Endothelial cell of umbilical vein (primary cell): ENCODE results near the gene ABCA1. TPM values are rescaled to one million over a fixed set of nuclear protein-coding genes. Genes with fewer than 3 reads are reported as not detected.

Source experiments
- BruUV-seq: library from RNA; stranded (reverse); fragments of 400-500 nt; replicated peaks from 2 replicates; lab custom pipeline; 2021; lab: Mats Ljungman, UMichigan
- CTCF ChIA-PET: fragments of 300-600, 350-600 bp; sonication (Branson Sonifier 250); formaldehyde crosslinking; loops from one replicate; lab custom pipeline; 2021; ENCODE audit warnings: antibody characterized with exemption, inconsistent platforms; lab: Charles Lee
- POLR2A ChIA-PET: fragments of 300-600, 350-600 bp; sonication (Branson Sonifier 250); formaldehyde crosslinking; loops from one replicate; lab custom pipeline; 2021; ENCODE audit warnings: antibody characterized with exemption, inconsistent platforms; lab: Charles Lee
- DNase-seq: peaks from one replicate; pipeline ENCODE4 v3.0.0-alpha.2; 2011; ENCODE audit warnings: low read depth, low spot score
- FAIRE-seq: peaks from 2 replicates; lab custom pipeline; 2011; peaks lifted over from hg19 to GRCh38; lab: Jason Lieb, UNC
- H2AFZ ChIP-seq: 2 replicates; pipeline ENCODE4 v1.6.0; 2012; ENCODE audit warnings: low read depth, low read length, control low read depth, inconsistent platforms
- H3K27ac ChIP-seq: 2 replicates; pipeline ENCODE4 v1.5.1; 2011; ENCODE audit warnings: low read depth, mild to moderate bottlenecking, control low read depth, low read length, moderate library complexity; ENCODE audit not compliant: insufficient read depth
- H3K27me3 ChIP-seq, 2 experiments: 2 replicates each; pipeline versions ENCODE4 v1.6.0 to v1.6.1; 2011; ENCODE audit warnings: low read length in 2 of 2, mixed read lengths in 1 of 2; ENCODE audit not compliant: control insufficient read depth in 2 of 2, insufficient read depth in 2 of 2
- H3K36me3 ChIP-seq, 2 experiments: 2 replicates in 1 of 2; 3 replicates in 1 of 2; pipeline ENCODE4 v1.5.1; 2011; ENCODE audit warnings: low read length in 2 of 2, mild to moderate bottlenecking in 1 of 2, moderate library complexity in 1 of 2; ENCODE audit not compliant: control insufficient read depth in 2 of 2, insufficient read depth in 2 of 2; ENCODE audit errors: extremely low read depth in 1 of 2
- H3K4me1 ChIP-seq: 3 replicates; pipeline ENCODE4 v1.5.1; 2011; ENCODE audit warnings: mild to moderate bottlenecking, low read length; ENCODE audit not compliant: control insufficient read depth, insufficient read depth; ENCODE audit errors: extremely low read depth
- H3K4me2 ChIP-seq: 2 replicates; pipeline ENCODE4 v1.6.1; 2011; ENCODE audit warnings: low read length, control low read depth, mixed read lengths; ENCODE audit not compliant: insufficient read depth
- H3K4me3 ChIP-seq, 3 experiments: fragments of 200-600 bp in 1 of 3; sonication (generic), shearing (Covaris generic) in 1 of 3; replicated peaks in 1 of 3; 2 replicates each; pipeline ENCODE4 v1.5.1; 2011 to 2016; ENCODE audit warnings: control low read depth in 3 of 3, low read length in 3 of 3, mild to moderate bottlenecking in 2 of 3, inconsistent platforms in 1 of 3, low read depth in 1 of 3, moderate library complexity in 1 of 3; ENCODE audit not compliant: insufficient read depth in 1 of 3
- H3K79me2 ChIP-seq: 2 replicates; pipeline ENCODE4 v1.6.0; 2012; ENCODE audit warnings: low read length, inconsistent platforms; ENCODE audit not compliant: control insufficient read depth, insufficient read depth
- H3K9ac ChIP-seq: replicated peaks from 2 replicates; pipeline ENCODE3; 2011; ENCODE audit warnings: low read length, control low read depth; ENCODE audit not compliant: insufficient read depth; ENCODE audit errors: extremely low read depth
- H3K9me1 ChIP-seq: replicated peaks from 3 replicates; pipeline ENCODE4 v1.6.0; 2011; ENCODE audit warnings: mild to moderate bottlenecking, low read length; ENCODE audit not compliant: control insufficient read depth, insufficient read depth; ENCODE audit errors: extremely low read depth
- H3K9me3 ChIP-seq: replicated peaks from 2 replicates; pipeline ENCODE4 v1.5.1; 2012; ENCODE audit warnings: low read length, inconsistent platforms; ENCODE audit not compliant: control insufficient read depth, insufficient read depth
- H4K20me1 ChIP-seq: replicated peaks from 2 replicates; pipeline ENCODE3; 2011; ENCODE audit warnings: mild to moderate bottlenecking, low read length; ENCODE audit not compliant: control insufficient read depth, insufficient read depth; ENCODE audit errors: extremely low read depth
- EZH2 ChIP-seq: IDR thresholded peaks from 2 replicates; pipeline ENCODE4 v1.6.1; 2012; ENCODE audit warnings: borderline replicate concordance, low read depth, mild to moderate bottlenecking, moderate library complexity, low read length, inconsistent platforms; ENCODE audit not compliant: severe bottlenecking
- FOS ChIP-seq: IDR thresholded peaks from 2 replicates; pipeline ENCODE4 v1.6.1; 2011; ENCODE audit warnings: mild to moderate bottlenecking, low read length, moderate library complexity, borderline replicate concordance; ENCODE audit not compliant: insufficient read depth
- GATA2 ChIP-seq: IDR thresholded peaks from 2 replicates; pipeline ENCODE4 v1.7.0; 2011; ENCODE audit warnings: low read depth, mild to moderate bottlenecking, moderate library complexity, mixed read lengths, low read length; ENCODE audit not compliant: insufficient read length, insufficient read depth
- JUN ChIP-seq: IDR thresholded peaks from 2 replicates; pipeline ENCODE4 v1.6.1; 2011; ENCODE audit warnings: borderline replicate concordance, low read depth; ENCODE audit not compliant: insufficient read length, insufficient read depth
- MYC ChIP-seq: IDR thresholded peaks from one replicate; pipeline ENCODE4 v1.6.1; 2011; ENCODE audit warnings: mild to moderate bottlenecking, low read depth, low read length
- POLR2A ChIP-seq: IDR thresholded peaks from 2 replicates; pipeline ENCODE4 v1.6.1; 2012; ENCODE audit warnings: low read depth, mild to moderate bottlenecking, control low read depth, low read length
- POLR2AphosphoS5 ChIP-seq: IDR thresholded peaks from 2 replicates; pipeline ENCODE4 v1.6.1; 2012; ENCODE audit warnings: low read depth, mild to moderate bottlenecking, control low read depth, low read length, moderate library complexity; ENCODE audit not compliant: insufficient read depth
- dilution Hi-C: fragments of 300-500 bp; cut with MboI; formaldehyde crosslinking; loops from one replicate; pipeline ENCODE4 v1.15.0; 2019; ENCODE audit warnings: low sequenced_read_pairs; ENCODE audit not compliant: extremely low pct_ligation_motif_present
- intact Hi-C: fragments of 100-400 bp; cut with micrococcal nuclease; formaldehyde crosslinking; loops from one replicate; pipeline ENCODE4 v1.10.0; 2022
- polyA plus RNA-seq, 4 experiments: library from polyadenylated mRNA; depleted of rRNA in 3 of 4; stranded (reverse) in 3 of 4; unstranded in 1 of 4; fragments of >200 nt; gene quantifications; 2 replicates each; pipeline versions ENCODE4 v1.2.1 to v1.2.3, GENCODE V29; 2011 to 2012; ENCODE audit warnings: missing spikeins in 1 of 4
- total RNA-seq: library from RNA; stranded (reverse); gene quantifications from 2 replicates; pipeline ENCODE4 v1.2.3, GENCODE V29; 2021
- TF ChIP-seq, protein P1 (sequence below), 2 donors: IDR thresholded peaks; 1 replicate in 1 of 2; 2 replicates in 1 of 2; pipeline ENCODE4 v1.5.1; 2011; ENCODE audit warnings: low read length in 2 of 2, mild to moderate bottlenecking in 2 of 2, moderate library complexity in 2 of 2, control low read depth in 1 of 2, inconsistent platforms in 1 of 2, low read depth in 1 of 2; ENCODE audit not compliant: insufficient read depth in 1 of 2; ENCODE audit errors: extremely low read depth in 1 of 2
- TF ChIP-seq, protein P2 (sequence below): IDR thresholded peaks from 2 replicates; pipeline ENCODE4 v1.6.1; 2011; ENCODE audit not compliant: insufficient read depth, insufficient read length

The ABCA1 gene
- total and polyA plus RNA-seq, 2 donors (not counting 3 experiments of a cell fraction or from before 2014, with no cell fraction given), result 2.4 to 9.8 TPM

DNA sequence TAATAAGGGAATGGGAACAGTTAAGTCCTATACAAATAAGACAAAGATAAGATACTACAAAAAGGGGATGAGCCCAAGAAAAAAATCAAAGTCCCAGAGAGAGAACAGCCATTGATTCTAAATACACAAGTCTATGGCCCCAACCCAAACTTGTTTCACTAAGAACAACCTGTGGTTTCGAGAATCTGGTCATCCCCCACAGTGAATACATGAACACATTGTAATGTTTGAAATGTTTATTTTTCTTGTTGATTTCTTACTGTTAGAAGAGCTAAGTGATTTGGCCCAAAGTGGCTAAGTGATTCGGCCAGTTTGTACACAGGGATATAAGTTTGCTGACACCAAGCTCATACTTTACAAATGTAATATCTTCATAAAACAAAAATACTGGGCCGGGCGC is 3.3 kb upstream of the ABCA1 start:
- H3K4me3 ChIP-seq, result no peak overlapping the region
- ChIA-PET CTCF (interaction anchor here (1.8 kb wide), 1 partner anchor 68 kb away, joined by 6 read pairs; no protein-coding TSS in a partner anchor), POLR2A (no interaction called here)
- H3K27ac ChIP-seq, result no peak overlapping the region
- H3K36me3 ChIP-seq, result no peaks in the 10 kb centered on the region
- intact Hi-C loops, result no loop called here
- no peaks in the 10 kb centered on the region for H3K9me3 ChIP-seq
- H3K9ac ChIP-seq, result no peak overlapping the region
- peaks cover 8% of the 10 kb centered on the region for H3K4me1 ChIP-seq
- H3K79me2 ChIP-seq, result no peaks in the 10 kb centered on the region
- FAIRE-seq, result no peak
- no peaks in the 10 kb centered on the region for H3K27me3 ChIP-seq
- H3K9me1 ChIP-seq, result no peaks in the 10 kb centered on the region
- H3K4me2 ChIP-seq, result no peak overlapping the region
- H4K20me1 ChIP-seq, result no peaks in the 10 kb centered on the region
- no peak for DNase-seq
- no TSS peak for BruUV-seq
- H2AFZ ChIP-seq, result no peak overlapping the region
- TF ChIP-seq, protein P1, sequence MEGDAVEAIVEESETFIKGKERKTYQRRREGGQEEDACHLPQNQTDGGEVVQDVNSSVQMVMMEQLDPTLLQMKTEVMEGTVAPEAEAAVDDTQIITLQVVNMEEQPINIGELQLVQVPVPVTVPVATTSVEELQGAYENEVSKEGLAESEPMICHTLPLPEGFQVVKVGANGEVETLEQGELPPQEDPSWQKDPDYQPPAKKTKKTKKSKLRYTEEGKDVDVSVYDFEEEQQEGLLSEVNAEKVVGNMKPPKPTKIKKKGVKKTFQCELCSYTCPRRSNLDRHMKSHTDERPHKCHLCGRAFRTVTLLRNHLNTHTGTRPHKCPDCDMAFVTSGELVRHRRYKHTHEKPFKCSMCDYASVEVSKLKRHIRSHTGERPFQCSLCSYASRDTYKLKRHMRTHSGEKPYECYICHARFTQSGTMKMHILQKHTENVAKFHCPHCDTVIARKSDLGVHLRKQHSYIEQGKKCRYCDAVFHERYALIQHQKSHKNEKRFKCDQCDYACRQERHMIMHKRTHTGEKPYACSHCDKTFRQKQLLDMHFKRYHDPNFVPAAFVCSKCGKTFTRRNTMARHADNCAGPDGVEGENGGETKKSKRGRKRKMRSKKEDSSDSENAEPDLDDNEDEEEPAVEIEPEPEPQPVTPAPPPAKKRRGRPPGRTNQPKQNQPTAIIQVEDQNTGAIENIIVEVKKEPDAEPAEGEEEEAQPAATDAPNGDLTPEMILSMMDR (IDR thresholded peaks at IDR 0.05; ENCODE audit: extremely low read depth in 1 of 2, insufficient read depth in 1 of 2, low read depth in 1 of 2, low read length in 2 of 2), result no peak
- no peak for TF ChIP-seq POLR2AphosphoS5
- no peak for TF ChIP-seq FOS
- no peak for TF ChIP-seq GATA2
- no peak for TF ChIP-seq EZH2
- TF ChIP-seq, protein P2, sequence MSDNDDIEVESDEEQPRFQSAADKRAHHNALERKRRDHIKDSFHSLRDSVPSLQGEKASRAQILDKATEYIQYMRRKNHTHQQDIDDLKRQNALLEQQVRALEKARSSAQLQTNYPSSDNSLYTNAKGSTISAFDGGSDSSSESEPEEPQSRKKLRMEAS, result no peak
- no peak for TF ChIP-seq MYC
- TF ChIP-seq JUN, result no peak
- no peak for TF ChIP-seq POLR2A
- dilution Hi-C loops, result no loop called here
